ENCODE data around the gene LRIG1. TPM values are rescaled to one million over a fixed set of nuclear protein-coding genes. Genes with fewer than 3 reads are reported as not detected.

The LRIG1 gene
- total and polyA plus RNA-seq, 2 of the 8 experiments (the other 6 are each of a cell fraction or from before 2014, with no cell fraction given) = 78.1 to 88.7 TPM

GRCh38 chr3:66542153-66542552 lies 41.3 kb upstream of the LRIG1 start (continued):
- TF ChIP-seq CHD7 (IDR thresholded peaks at IDR 0.05; ENCODE audit: insufficient replicate concordance, low read length) = no peak
